Thoracic aorta (tissue), 2 donors: ENCODE data around the gene TOP1. TPM values are rescaled to one million over a fixed set of nuclear protein-coding genes. Genes with fewer than 3 reads are reported as not detected.

Experiments used
- ATAC-seq: fragments of 150-250 bp; one replicate; pipeline ENCODE4 v1.8.0; 2017; ENCODE audit warnings: low read depth; ENCODE audit not compliant: insufficient number of reproducible peaks, low FRiP score
- DNase-seq: peaks from one replicate; pipeline ENCODE4 v3.0.0-alpha.2; 2020; ENCODE audit warnings: low spot score
- H3K27ac ChIP-seq, 2 donors: fragments of 200-600 bp; sonication (generic); 1 replicate in 1 of 2; 2 replicates in 1 of 2; pipeline ENCODE4 v1.5.1; 2016; ENCODE audit warnings: mild to moderate bottlenecking in 2 of 2, moderate library complexity in 2 of 2
- H3K27me3 ChIP-seq: fragments of 200-600 bp; sonication (generic); replicated peaks from 2 replicates; pipeline ENCODE4 v1.6.0; 2016; ENCODE audit warnings: mild to moderate bottlenecking; ENCODE audit not compliant: insufficient read depth
- H3K36me3 ChIP-seq: fragments of 200-600 bp; sonication (generic); one replicate; pipeline ENCODE4 v1.5.1; 2016
- H3K4me1 ChIP-seq, 2 donors: fragments of 200-600 bp; sonication (generic); 1 replicate in 1 of 2; 2 replicates in 1 of 2; pipeline versions ENCODE4 v1.5.1 to v1.6.0; 2016; ENCODE audit warnings: low read depth in 2 of 2, mild to moderate bottlenecking in 1 of 2; ENCODE audit not compliant: control insufficient read depth in 1 of 2
- H3K4me3 ChIP-seq: fragments of 200-600 bp; sonication (generic); 2 replicates; pipeline ENCODE4 v1.5.1; 2016; ENCODE audit warnings: mild to moderate bottlenecking
- H3K9me3 ChIP-seq: fragments of 200-600 bp; sonication (generic); 2 replicates; pipeline ENCODE4 v1.5.1; 2016
- total RNA-seq, 2 donors: library from RNA; depleted of rRNA; stranded (reverse); fragments of >200 nt; gene quantifications; one replicate each; pipeline versions ENCODE4 v1.1.0 to v1.2.3, GENCODE V29; 2016
- TF ChIP-seq, protein P1 (sequence below): fragments of 200-600 bp; sonication (generic); IDR thresholded peaks from one replicate; pipeline ENCODE4 v1.5.1; 2019; ENCODE audit warnings: antibody characterized with exemption

Gene TOP1
- total RNA-seq, 2 donors from 2014 or later, result 17.3 to 35.4 TPM

- TF ChIP-seq, protein P1, sequence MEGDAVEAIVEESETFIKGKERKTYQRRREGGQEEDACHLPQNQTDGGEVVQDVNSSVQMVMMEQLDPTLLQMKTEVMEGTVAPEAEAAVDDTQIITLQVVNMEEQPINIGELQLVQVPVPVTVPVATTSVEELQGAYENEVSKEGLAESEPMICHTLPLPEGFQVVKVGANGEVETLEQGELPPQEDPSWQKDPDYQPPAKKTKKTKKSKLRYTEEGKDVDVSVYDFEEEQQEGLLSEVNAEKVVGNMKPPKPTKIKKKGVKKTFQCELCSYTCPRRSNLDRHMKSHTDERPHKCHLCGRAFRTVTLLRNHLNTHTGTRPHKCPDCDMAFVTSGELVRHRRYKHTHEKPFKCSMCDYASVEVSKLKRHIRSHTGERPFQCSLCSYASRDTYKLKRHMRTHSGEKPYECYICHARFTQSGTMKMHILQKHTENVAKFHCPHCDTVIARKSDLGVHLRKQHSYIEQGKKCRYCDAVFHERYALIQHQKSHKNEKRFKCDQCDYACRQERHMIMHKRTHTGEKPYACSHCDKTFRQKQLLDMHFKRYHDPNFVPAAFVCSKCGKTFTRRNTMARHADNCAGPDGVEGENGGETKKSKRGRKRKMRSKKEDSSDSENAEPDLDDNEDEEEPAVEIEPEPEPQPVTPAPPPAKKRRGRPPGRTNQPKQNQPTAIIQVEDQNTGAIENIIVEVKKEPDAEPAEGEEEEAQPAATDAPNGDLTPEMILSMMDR, result no peak
- DNase-seq (no peak), ATAC-seq (no peak)
- H3K27me3 ChIP-seq, result no peaks in the 10 kb centered on the region
- no peaks in the 10 kb centered on the region for H3K9me3 ChIP-seq
- H3K36me3 ChIP-seq, result no peaks in the 10 kb centered on the region
- H3K4me3 ChIP-seq, result peak overlapping the region; percentile 89
- peak overlapping the region in 1 of 2 donors; percentile 93 for H3K27ac ChIP-seq
- H3K4me1 ChIP-seq, result peaks cover 52 to 59% of the 10 kb centered on the region in 2 donors
Measured at GRCh38 chr20:41030531-41031242, 2.1 kb downstream of the TOP1 start.

GRCh38 chr20:41031243-41031619 is 2.6 kb downstream of the TOP1 start:
- H3K27me3 ChIP-seq, result no peaks in the 10 kb centered on the region
- H3K36me3 ChIP-seq, result no peaks in the 10 kb centered on the region
- H3K9me3 ChIP-seq, result no peaks in the 10 kb centered on the region
- no peak overlapping the region for H3K27ac ChIP-seq
- DNase-seq, result no peak
- peak overlapping the region; percentile 89 for H3K4me3 ChIP-seq
- ATAC-seq, result no peak
- TF ChIP-seq, protein P1, result no peak
- peaks cover 52 to 64% of the 10 kb centered on the region in 2 donors for H3K4me1 ChIP-seq

DNA sequence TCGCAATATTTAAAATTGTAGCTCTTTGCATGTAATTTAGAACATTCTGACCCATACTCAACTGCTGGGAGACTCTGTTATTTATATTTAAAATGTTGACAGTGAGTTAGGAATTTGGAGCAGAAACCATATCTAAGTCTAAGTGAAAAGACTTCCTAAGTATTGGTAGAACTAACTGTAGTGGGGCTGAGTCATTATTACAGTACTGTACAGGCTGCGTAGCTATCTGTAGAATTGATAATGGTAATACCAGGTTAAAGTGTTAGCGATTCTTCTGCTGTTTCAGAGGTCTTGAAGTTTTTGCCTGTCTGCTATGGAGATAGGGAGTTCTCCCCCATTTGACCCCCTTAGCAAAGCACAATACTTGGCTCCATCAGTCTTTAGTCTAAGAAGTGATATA is 3.6 kb downstream of the TOP1 start:
- peaks cover 52 to 64% of the 10 kb centered on the region in 2 donors for H3K4me1 ChIP-seq

DNA sequence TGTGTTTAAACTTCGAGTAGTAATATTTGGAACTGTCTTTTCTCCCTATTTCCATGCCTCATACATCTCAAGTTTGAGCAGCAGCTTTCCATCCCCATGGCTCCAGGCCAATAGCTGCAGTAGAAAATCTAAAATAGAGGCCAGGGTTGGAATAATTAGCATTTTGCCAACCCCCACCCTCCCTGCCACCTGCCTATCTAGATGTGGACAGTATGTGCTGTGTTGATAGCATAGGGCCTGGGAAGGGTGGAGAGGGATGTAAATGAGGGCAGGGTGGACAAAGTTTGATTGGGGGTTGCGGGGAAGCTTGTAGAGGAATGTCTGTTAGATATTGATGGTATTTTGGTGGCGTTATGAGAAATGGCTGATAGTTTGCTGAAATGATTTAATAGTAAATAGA is 5.6 kb downstream of the TOP1 start:
- DNase-seq, result no peak
- Histone ChIP-seq H3K27me3 (no peaks in the 10 kb centered on the region), H3K4me1 (peaks cover 48 to 59% of the 10 kb centered on the region in 2 donors), H3K27ac (no peak overlapping the region), H3K36me3 (no peaks in the 10 kb centered on the region), H3K9me3 (no peaks in the 10 kb centered on the region), H3K4me3 (no peak overlapping the region)
- TF ChIP-seq, protein P1, result no peak
- ATAC-seq, result no peak

More for the DNA sequence above, 3.6 kb downstream of the TOP1 start:
- H3K4me3 ChIP-seq, result peak overlapping the region; percentile 17
- TF ChIP-seq, protein P1, result no peak
- no peaks in the 10 kb centered on the region for H3K9me3 ChIP-seq
- H3K27ac ChIP-seq, result no peak overlapping the region
- H3K27me3 ChIP-seq, result no peaks in the 10 kb centered on the region
- no peak for DNase-seq
- no peak for ATAC-seq
- H3K36me3 ChIP-seq, result no peaks in the 10 kb centered on the region

GRCh38 chr20:41035207-41035606 is 6.6 kb downstream of the TOP1 start:
- Histone ChIP-seq H3K4me3 (no peak overlapping the region), H3K27ac (no peak overlapping the region), H3K27me3 (no peaks in the 10 kb centered on the region), H3K4me1 (peaks cover 48 to 59% of the 10 kb centered on the region in 2 donors), H3K9me3 (no peaks in the 10 kb centered on the region), H3K36me3 (no peaks in the 10 kb centered on the region)
- no peak for ATAC-seq
- TF ChIP-seq, protein P1, result no peak
- no peak for DNase-seq
